Endometrial microvascular endothelial cells (primary cell): ENCODE measurements around the gene ITPRIPL2. TPM values are rescaled to one million over a fixed set of nuclear protein-coding genes. Genes with fewer than 3 reads are reported as not detected.

Source experiments
- in situ Hi-C: cut with HindIII; loops from 2 replicates; pipeline ENCODE4 v1.10.0; 2017; ENCODE audit warnings: low sequenced_read_pairs, low pct_unique_long_range_greater_than_20kb; ENCODE audit errors: inconsistent ontology term
- total RNA-seq: library from RNA; depleted of rRNA; stranded (reverse); fragments of >200 nt; gene quantifications from one replicate; pipeline ENCODE4 v1.2.3, GENCODE V29; 2015; ENCODE audit errors: inconsistent ontology term

ITPRIPL2 gene
- total RNA-seq, 1 donor from 2014 or later = 25.0 TPM

GRCh38 chr16:19167710-19168370 is 54.1 kb downstream of the ITPRIPL2 start, which contains the start of gene SYT17:
SYT17 (plus strand) TSS chr16:19168240; CDS start chr16:19168647, 407 bp downstream.
- in situ Hi-C loops = no loop called here

GRCh38 chr16:19168371-19169081 is 54.8 kb downstream of the ITPRIPL2 start:
- in situ Hi-C loops = no loop called here

GRCh38 chr16:19169082-19169639 is 55.4 kb downstream of the ITPRIPL2 start:
- in situ Hi-C loops = no loop called here

GRCh38 chr16:19170043-19170655 is 56.4 kb downstream of the ITPRIPL2 start:
- in situ Hi-C loops = no loop called here

Other genes with a start within 250 kb of the ITPRIPL2 start
- 30.9 TPM for gene SMG1, start 187.6 kb upstream of the ITPRIPL2 start, total RNA-seq
- gene TMC7, start 130.0 kb upstream of the ITPRIPL2 start, total RNA-seq = 0.65 TPM
- 11.4 TPM for gene COQ7, start 46.4 kb upstream of the ITPRIPL2 start, total RNA-seq
- not detected for gene SYT17, start 54.3 kb downstream of the ITPRIPL2 start, total RNA-seq
- not detected for gene CLEC19A, start 171.8 kb downstream of the ITPRIPL2 start, total RNA-seq